ACHN (cell line): ENCODE measurements around the gene SNAP91.

Source experiments
- DNase-seq: peaks from one replicate; pipeline ENCODE4 v3.0.0-alpha.2; 2015
- in situ Hi-C: cut with HindIII; loops from 2 replicates; pipeline ENCODE4 v1.10.0; 2017; ENCODE audit warnings: low sequenced_read_pairs, low pct_ligation_motif_present, low pct_unique_long_range_greater_than_20kb

SNAP91 gene

GRCh38 chr6:83505356-83505755, 203.5 kb downstream of the SNAP91 start:
- DNase-seq = no peak
- in situ Hi-C loops = loop anchor here (25.0 kb wide), 1 partner anchor 293 kb away; no protein-coding TSS in a partner anchor
